GM18507 (cell line): ENCODE measurements around the gene ESAM.
A peak's percentile ranks its signal among the peaks of the same experiment; 100 is the strongest.

ENCODE experiments used
- DNase-seq: peaks from one replicate; pipeline ENCODE4 v3.0.0; 2011; ENCODE audit warnings: low read depth; ENCODE audit not compliant: insufficient read length; ENCODE audit errors: extremely low spot score
- FAIRE-seq: peaks from 2 replicates; lab custom pipeline; 2011; peaks lifted over from hg19 to GRCh38; lab: Jason Lieb, UNC

ESAM gene

GRCh38 chr11:124762105-124762623 lies at the start of gene ESAM:
Gene ESAM, minus strand, starts transcription at chr11:124762290. Its CDS starts 136 bp downstream, at chr11:124762154.
- peak; percentile 80 for DNase-seq
- peak; percentile 21 for FAIRE-seq

- FAIRE-seq (no peak), DNase-seq (no peak)
These were observed 49.5 kb upstream of the ESAM start for GRCh38 chr11:124811399-124812125.

GRCh38 chr11:124807660-124808270 lies 45.7 kb upstream of the ESAM start:
- FAIRE-seq (no peak), DNase-seq (no peak)

- no peak for DNase-seq
These were observed 45.1 kb upstream of the ESAM start for GRCh38 chr11:124807201-124807600.

GRCh38 chr11:124804884-124805283 lies 42.8 kb upstream of the ESAM start:
- no peak for DNase-seq
- FAIRE-seq, result no peak

More at GRCh38 chr11:124807201-124807600, 45.1 kb upstream of the ESAM start:
- no peak for FAIRE-seq

GRCh38 chr11:124801636-124802312 lies 39.7 kb upstream of the ESAM start:
- DNase-seq (no peak), FAIRE-seq (no peak)

GRCh38 chr11:124801014-124801413 lies 38.9 kb upstream of the ESAM start:
- no peak for FAIRE-seq

GRCh38 chr11:124800226-124800929 lies 38.3 kb upstream of the ESAM start, which contains the start of gene MSANTD2:
Gene MSANTD2, minus strand, starts transcription at chr11:124800406. Its CDS starts 26 bp downstream, at chr11:124800380.
- DNase-seq, result peak; percentile 68
- peak; percentile 60 for FAIRE-seq

More at GRCh38 chr11:124801014-124801413, 38.9 kb upstream of the ESAM start:
- DNase-seq, result no peak

- DNase-seq (no peak), FAIRE-seq (no peak)
These were observed 37.5 kb upstream of the ESAM start for GRCh38 chr11:124799348-124800225.

- peak; percentile 31 for FAIRE-seq
- DNase-seq, result no peak
These were observed 36.9 kb upstream of the ESAM start for GRCh38 chr11:124798991-124799347.

GRCh38 chr11:124796312-124796711 lies 34.2 kb upstream of the ESAM start:
- no peak for DNase-seq
- FAIRE-seq, result no peak

GRCh38 chr11:124793466-124794278 lies 31.6 kb upstream of the ESAM start:
- no peak for DNase-seq
- peak; percentile 82 for FAIRE-seq

- no peak for DNase-seq
These were observed 29.7 kb upstream of the ESAM start for GRCh38 chr11:124791626-124792341.

GRCh38 chr11:124788521-124788920 lies 26.4 kb upstream of the ESAM start:
- DNase-seq (no peak), FAIRE-seq (no peak)

More at GRCh38 chr11:124791626-124792341, 29.7 kb upstream of the ESAM start:
- FAIRE-seq, result peak; percentile 46

- DNase-seq, result no peak
- FAIRE-seq, result no peak
These were observed 22.0 kb upstream of the ESAM start for GRCh38 chr11:124784051-124784450.

GRCh38 chr11:124783002-124783401 lies 20.9 kb upstream of the ESAM start:
- FAIRE-seq, result no peak
- no peak for DNase-seq

GRCh38 chr11:124779568-124779967 lies 17.5 kb upstream of the ESAM start:
- no peak for DNase-seq
- FAIRE-seq, result no peak
